ENCODE data around the gene LENG9.

- TF ChIP-seq EP300 (IDR thresholded peaks at IDR 0.05; ENCODE audit: borderline replicate concordance) (no peak), REST (IDR thresholded peaks at IDR 0.05; ENCODE audit: low read depth) (no peak), TAF1 (IDR thresholded peaks at IDR 0.05; ENCODE audit: low read depth) (no peak), YY1 (IDR thresholded peaks at IDR 0.05; ENCODE audit: low read depth) (no peak), RAD21 (IDR thresholded peaks at IDR 0.05; ENCODE audit: low read depth) (no peak), ZBTB7A (IDR thresholded peaks at IDR 0.05; ENCODE audit: low read depth) (no peak), USF1 (IDR thresholded peaks at IDR 0.05) (no peak), MAX (IDR thresholded peaks at IDR 0.05) (no peak)
These were observed 2.0 kb downstream of the LENG9 start for GRCh38 chr19:54461613-54462012.

Data from Ishikawa (cell line).